OCI-LY7 (cell line): ENCODE measurements around the gene FAM72B.
"Not testable (repeated sequence)": the region's sequence is repeated elsewhere in the genome, so short reads cannot be mapped to it uniquely, and the experiment has no call there.

ENCODE experiments used
- EZH2phosphoT487 ChIP-seq: fragments of 200-600 bp; sonication (generic); IDR thresholded peaks from 2 replicates; pipeline ENCODE4 v1.6.1; 2018; ENCODE audit warnings: low read depth, borderline replicate concordance, mild to moderate bottlenecking, mixed run types, antibody characterized with exemption, low read length, moderate library complexity, mixed read lengths
- TF ChIP-seq, protein P1 (sequence below): fragments of 200-600 bp; sonication (generic); conservative IDR thresholded peaks from 2 replicates; pipeline ENCODE4 v1.5.1; 2014; ENCODE audit warnings: mild to moderate bottlenecking, antibody characterized with exemption, low read length, moderate library complexity, mixed read lengths

DNA sequence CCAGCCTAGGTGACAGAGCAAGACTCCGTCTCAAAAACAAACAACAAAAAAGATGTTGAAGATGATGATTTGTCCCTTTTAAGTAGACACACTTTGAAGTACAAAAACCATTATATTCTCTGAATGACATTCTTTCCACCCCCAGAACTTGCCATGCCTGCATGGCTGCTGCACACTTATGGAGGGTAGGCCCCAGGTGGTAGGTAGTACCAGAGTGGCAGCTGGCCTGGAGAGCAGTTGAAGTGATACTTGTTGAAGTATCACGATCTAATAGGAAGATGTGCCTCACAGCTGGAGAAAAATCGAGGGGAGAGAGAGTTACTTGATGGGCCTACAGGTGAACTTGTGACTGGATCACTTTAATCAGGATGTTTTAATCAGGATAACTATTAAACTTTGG is 15.6 kb upstream of the FAM72B start:
- TF ChIP-seq, protein P1, sequence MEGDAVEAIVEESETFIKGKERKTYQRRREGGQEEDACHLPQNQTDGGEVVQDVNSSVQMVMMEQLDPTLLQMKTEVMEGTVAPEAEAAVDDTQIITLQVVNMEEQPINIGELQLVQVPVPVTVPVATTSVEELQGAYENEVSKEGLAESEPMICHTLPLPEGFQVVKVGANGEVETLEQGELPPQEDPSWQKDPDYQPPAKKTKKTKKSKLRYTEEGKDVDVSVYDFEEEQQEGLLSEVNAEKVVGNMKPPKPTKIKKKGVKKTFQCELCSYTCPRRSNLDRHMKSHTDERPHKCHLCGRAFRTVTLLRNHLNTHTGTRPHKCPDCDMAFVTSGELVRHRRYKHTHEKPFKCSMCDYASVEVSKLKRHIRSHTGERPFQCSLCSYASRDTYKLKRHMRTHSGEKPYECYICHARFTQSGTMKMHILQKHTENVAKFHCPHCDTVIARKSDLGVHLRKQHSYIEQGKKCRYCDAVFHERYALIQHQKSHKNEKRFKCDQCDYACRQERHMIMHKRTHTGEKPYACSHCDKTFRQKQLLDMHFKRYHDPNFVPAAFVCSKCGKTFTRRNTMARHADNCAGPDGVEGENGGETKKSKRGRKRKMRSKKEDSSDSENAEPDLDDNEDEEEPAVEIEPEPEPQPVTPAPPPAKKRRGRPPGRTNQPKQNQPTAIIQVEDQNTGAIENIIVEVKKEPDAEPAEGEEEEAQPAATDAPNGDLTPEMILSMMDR: not testable (repeated sequence)
- TF ChIP-seq EZH2phosphoT487: not testable (repeated sequence)
